GM10248 (cell line): Measurements from ENCODE around the gene LRRFIP1.
"Not testable (repeated sequence)": the region's sequence is repeated elsewhere in the genome, so short reads cannot be mapped to it uniquely, and the experiment has no call there.

Experiments used
- CTCF ChIA-PET: fragments of 300-600 bp; sonication (Branson Sonifier 250); formaldehyde crosslinking; extraction: SDS; loops from one replicate; lab custom pipeline; 2021; ENCODE audit warnings: antibody characterized with exemption; lab: Yijun Ruan, JAX
- POLR2A ChIA-PET: fragments of 350-650 bp; sonication (Branson Sonifier 250); formaldehyde crosslinking; extraction: SDS; loops from one replicate; lab custom pipeline; 2020; ENCODE audit warnings: antibody characterized with exemption; lab: Yijun Ruan, JAX
- DNase-seq: peaks from one replicate; pipeline ENCODE4 v3.0.0; 2012; ENCODE audit errors: extremely low spot score
- TF ChIP-seq, protein P1 (sequence below): IDR thresholded peaks from 2 replicates; pipeline ENCODE4 v1.5.1; 2012; ENCODE audit warnings: mild to moderate bottlenecking, low read depth; ENCODE audit errors: extremely low read depth, missing control alignments, control extremely low read depth

Gene LRRFIP1

GRCh38 chr2:237772513-237772912, 145.1 kb downstream of the LRRFIP1 start:
- no peak for DNase-seq
- ChIA-PET POLR2A (no interaction called here), CTCF (no interaction called here)
- TF ChIP-seq, protein P1, sequence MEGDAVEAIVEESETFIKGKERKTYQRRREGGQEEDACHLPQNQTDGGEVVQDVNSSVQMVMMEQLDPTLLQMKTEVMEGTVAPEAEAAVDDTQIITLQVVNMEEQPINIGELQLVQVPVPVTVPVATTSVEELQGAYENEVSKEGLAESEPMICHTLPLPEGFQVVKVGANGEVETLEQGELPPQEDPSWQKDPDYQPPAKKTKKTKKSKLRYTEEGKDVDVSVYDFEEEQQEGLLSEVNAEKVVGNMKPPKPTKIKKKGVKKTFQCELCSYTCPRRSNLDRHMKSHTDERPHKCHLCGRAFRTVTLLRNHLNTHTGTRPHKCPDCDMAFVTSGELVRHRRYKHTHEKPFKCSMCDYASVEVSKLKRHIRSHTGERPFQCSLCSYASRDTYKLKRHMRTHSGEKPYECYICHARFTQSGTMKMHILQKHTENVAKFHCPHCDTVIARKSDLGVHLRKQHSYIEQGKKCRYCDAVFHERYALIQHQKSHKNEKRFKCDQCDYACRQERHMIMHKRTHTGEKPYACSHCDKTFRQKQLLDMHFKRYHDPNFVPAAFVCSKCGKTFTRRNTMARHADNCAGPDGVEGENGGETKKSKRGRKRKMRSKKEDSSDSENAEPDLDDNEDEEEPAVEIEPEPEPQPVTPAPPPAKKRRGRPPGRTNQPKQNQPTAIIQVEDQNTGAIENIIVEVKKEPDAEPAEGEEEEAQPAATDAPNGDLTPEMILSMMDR, result no peak

GRCh38 chr2:237773826-237774225, 146.4 kb downstream of the LRRFIP1 start:
- no peak for DNase-seq
- POLR2A ChIA-PET, result no interaction called here
- TF ChIP-seq, protein P1, result no peak
- CTCF ChIA-PET, result interaction anchor here (0.8 to 3.6 kb wide), 2 partner anchors 96 to 101 kb away, joined by 3 to 33 read pairs; no protein-coding TSS in a partner anchor

DNA sequence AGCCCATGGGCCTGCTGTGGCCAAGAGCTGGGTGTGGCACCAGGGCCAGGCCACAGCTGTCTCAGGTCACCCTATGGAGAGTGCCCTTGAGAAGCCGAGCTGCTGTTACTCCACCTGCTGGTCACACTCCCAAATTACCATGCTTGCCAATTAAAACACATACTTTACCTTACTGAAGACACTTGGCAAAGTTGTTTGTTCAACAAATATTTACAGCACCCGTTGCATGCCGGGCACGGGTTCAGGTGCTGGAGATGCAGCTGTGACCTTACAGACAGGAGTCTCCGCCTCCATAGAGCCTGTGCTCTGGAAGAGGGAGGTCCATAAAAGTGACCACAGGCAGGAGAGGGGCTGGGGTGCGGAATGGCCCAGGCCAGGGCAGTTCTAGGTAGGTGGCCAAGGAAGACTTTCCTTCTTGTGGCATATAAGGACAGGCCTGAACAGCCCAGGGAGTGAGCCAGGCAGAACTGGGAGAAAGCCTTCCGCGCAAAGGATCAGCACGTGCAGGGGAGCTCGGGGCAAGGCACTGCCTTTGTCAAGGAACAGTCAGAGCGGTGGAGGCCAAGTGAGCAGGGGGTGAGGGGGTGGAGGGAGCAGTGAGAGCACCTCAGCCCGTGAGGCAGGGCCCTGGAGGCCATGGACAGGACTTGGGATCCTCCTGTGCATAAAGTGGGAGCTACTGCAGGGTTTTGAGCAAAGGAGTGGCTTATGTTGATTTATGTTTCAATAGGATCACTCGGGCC, 147.6 kb downstream of the LRRFIP1 start:
- TF ChIP-seq, protein P1, result peak; percentile 49
- ChIA-PET CTCF (interaction anchor here (0.9 to 3.6 kb wide), 20 partner anchors 8 to 262 kb away, joined by 3 to 33 read pairs (median 4); no protein-coding TSS in a partner anchor), POLR2A (no interaction called here)
- DNase-seq, result peak; percentile 69

DNA sequence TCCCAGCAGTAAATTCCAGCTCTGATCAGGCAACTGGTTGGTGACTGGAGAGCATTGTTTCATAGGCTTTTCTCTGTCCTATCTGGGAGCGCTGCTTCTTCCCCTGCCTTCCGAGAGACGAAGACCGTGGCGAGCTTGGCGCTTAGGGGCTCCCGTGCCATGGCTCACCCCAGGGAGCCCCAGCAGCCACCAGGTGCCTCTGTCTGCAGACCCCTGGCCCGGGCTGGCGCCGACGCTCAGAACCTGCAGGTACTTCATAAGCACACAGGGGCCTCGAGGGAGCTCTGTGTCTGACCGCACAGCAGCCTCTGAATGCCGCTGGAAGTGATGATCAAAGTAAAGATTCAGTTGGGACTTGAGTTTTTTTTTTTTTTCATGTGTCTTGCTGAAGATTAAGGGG, 152.1 kb downstream of the LRRFIP1 start:
- CTCF ChIA-PET, result interaction anchor here (1.2 to 1.5 kb wide), 3 partner anchors 8 to 266 kb away, joined by 3 to 4 read pairs (median 4); no protein-coding TSS in a partner anchor
- DNase-seq, result no peak
- POLR2A ChIA-PET, result no interaction called here
- TF ChIP-seq, protein P1, result no peak

GRCh38 chr2:237782181-237782580, 154.8 kb downstream of the LRRFIP1 start:
- ChIA-PET POLR2A (no interaction called here), CTCF (interaction anchor here (1.6 to 2.1 kb wide), 2 partner anchors 12 to 14 kb away, joined by 3 to 6 read pairs; no protein-coding TSS in a partner anchor)
- TF ChIP-seq, protein P1, result no peak
- DNase-seq, result no peak

DNA sequence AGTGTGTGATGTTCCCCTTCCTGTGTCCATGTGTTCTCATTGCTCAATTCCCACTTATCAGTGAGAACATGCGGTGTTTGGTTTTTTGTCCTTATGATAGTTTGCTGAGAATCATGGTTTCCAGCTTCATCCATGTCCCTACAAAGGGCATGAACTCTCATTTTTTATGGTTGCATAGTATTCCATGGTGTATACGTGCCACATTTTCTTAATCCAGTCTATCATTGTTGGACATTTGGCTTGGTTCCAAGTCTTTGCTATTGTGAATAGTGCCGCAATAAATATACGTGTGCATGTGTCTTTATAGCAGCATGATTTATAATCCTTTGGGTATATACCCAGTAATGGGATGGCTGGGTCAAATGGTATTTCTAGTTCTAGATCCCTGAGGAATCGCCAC, 156.3 kb downstream of the LRRFIP1 start:
- POLR2A ChIA-PET, DNase-seq: not testable (repeated sequence)
- CTCF ChIA-PET, result interaction anchor here (1.6 to 2.1 kb wide), 2 partner anchors 11 to 15 kb away, joined by 3 to 6 read pairs; no protein-coding TSS in a partner anchor

GRCh38 chr2:237786936-237787335, 159.5 kb downstream of the LRRFIP1 start:
- ChIA-PET CTCF (interaction anchor here (1.3 to 2.1 kb wide), 2 partner anchors 12 to 114 kb away, joined by 3 to 6 read pairs; no protein-coding TSS in a partner anchor), POLR2A (no interaction called here)
- TF ChIP-seq, protein P1, result no peak
- DNase-seq, result no peak
